Panc1 (cell line): Measurements from ENCODE around the gene TNRC6B. TPM values are rescaled to one million over a fixed set of nuclear protein-coding genes. Genes with fewer than 3 reads are reported as not detected.

Experiments used
- ATAC-seq: fragments of 200-7000 bp; cut with Tn5 transposase; 2 replicates; pipeline ENCODE4 v1.9.1; 2020; ENCODE audit warnings: mild to moderate bottlenecking, moderate library complexity
- BruUV-seq: library from RNA; stranded (reverse); fragments of 400-500 nt; replicated peaks from 2 replicates; lab custom pipeline; 2021; lab: Mats Ljungman, UMichigan
- CTCF ChIA-PET: fragments of 300-600 bp; sonication (Branson Sonifier 250); formaldehyde crosslinking; loops from one replicate; lab custom pipeline; 2022; ENCODE audit warnings: antibody characterized with exemption; lab: Charles Lee
- POLR2A ChIA-PET: fragments of 300-600 bp; sonication (Branson Sonifier 250); formaldehyde crosslinking; loops from one replicate; lab custom pipeline; 2022; ENCODE audit warnings: antibody characterized with exemption; lab: Charles Lee
- DNase-seq: peaks from one replicate; pipeline ENCODE4 v3.0.0-alpha.2; 2010; ENCODE audit warnings: low read depth, low spot score
- H3K27ac ChIP-seq: 2 replicates; pipeline ENCODE4 v1.5.1; 2011; ENCODE audit warnings: mild to moderate bottlenecking, low read length, inconsistent platforms
- H3K27me3 ChIP-seq: fragments of 200-500 bp; sonication (Bioruptor generic); 2 replicates; pipeline ENCODE4 v1.6.0; 2014; ENCODE audit warnings: low read length, inconsistent platforms; ENCODE audit not compliant: control insufficient read depth, insufficient read depth
- H3K36me3 ChIP-seq: fragments of 200-500 bp; sonication (Bioruptor generic); 2 replicates; pipeline ENCODE4 v1.5.1; 2014; ENCODE audit warnings: inconsistent platforms, mild to moderate bottlenecking, low read length, moderate library complexity; ENCODE audit not compliant: control insufficient read depth, insufficient read depth
- H3K4me1 ChIP-seq: 2 replicates; pipeline ENCODE4 v1.5.1; 2011; ENCODE audit warnings: inconsistent platforms, mild to moderate bottlenecking, low read length, moderate library complexity; ENCODE audit not compliant: control insufficient read depth, insufficient read depth
- H3K4me3 ChIP-seq, 2 experiments: 2 replicates each; pipeline ENCODE4 v1.5.1; 2011 to 2012; ENCODE audit warnings: low read depth in 2 of 2, low read length in 2 of 2, mild to moderate bottlenecking in 2 of 2, inconsistent platforms in 1 of 2, moderate library complexity in 1 of 2
- H3K9me3 ChIP-seq: fragments of 200-500 bp; sonication (Bioruptor generic); 2 replicates; pipeline ENCODE4 v1.5.1; 2014; ENCODE audit warnings: low read depth, mild to moderate bottlenecking, inconsistent platforms, low read length, moderate library complexity; ENCODE audit not compliant: control insufficient read depth, insufficient read depth
- POLR2AphosphoS5 ChIP-seq: IDR thresholded peaks from 2 replicates; pipeline ENCODE4 v1.6.1; 2012; ENCODE audit warnings: mild to moderate bottlenecking, low read depth, low read length, moderate library complexity
- SIN3A ChIP-seq: IDR thresholded peaks from 2 replicates; pipeline ENCODE4 v1.6.1; 2012; ENCODE audit warnings: low read depth, mild to moderate bottlenecking, low read length, moderate library complexity, borderline replicate concordance; ENCODE audit not compliant: insufficient read depth
- TCF7L2 ChIP-seq: IDR thresholded peaks from 2 replicates; pipeline ENCODE4 v1.6.1; 2011; ENCODE audit warnings: mild to moderate bottlenecking, low read depth, low read length, inconsistent platforms
- in situ Hi-C: cut with HindIII; loops from 2 replicates; pipeline ENCODE4 v1.10.0; 2016; ENCODE audit warnings: low sequenced_read_pairs, low pct_unique_long_range_greater_than_20kb
- intact Hi-C: fragments of 100-400 bp; cut with micrococcal nuclease; formaldehyde crosslinking; loops from one replicate; pipeline ENCODE4 v1.10.0; 2022; ENCODE audit not compliant: unreplicated experiment
- total RNA-seq: library from RNA; stranded (reverse); gene quantifications from one replicate; pipeline ENCODE4 v1.2.1, GENCODE V29; 2021; ENCODE audit not compliant: unreplicated experiment
- TF ChIP-seq, protein P1 (sequence below), 2 experiments: IDR thresholded peaks; 2 replicates each; pipeline ENCODE4 v1.6.1; 2011 to 2012; ENCODE audit warnings: low read depth in 2 of 2, control low read depth in 1 of 2, low read length in 1 of 2, mild to moderate bottlenecking in 1 of 2, moderate library complexity in 1 of 2; ENCODE audit not compliant: insufficient read depth in 1 of 2
- TF ChIP-seq, protein P2 (sequence below): fragments of 450-650 bp; IDR thresholded peaks from 2 replicates; pipeline ENCODE4 v1.5.1; 2017; ENCODE audit warnings: mild to moderate bottlenecking

TNRC6B gene
- total RNA-seq, 1 experiment from 2014 or later = 30.7 TPM

DNA sequence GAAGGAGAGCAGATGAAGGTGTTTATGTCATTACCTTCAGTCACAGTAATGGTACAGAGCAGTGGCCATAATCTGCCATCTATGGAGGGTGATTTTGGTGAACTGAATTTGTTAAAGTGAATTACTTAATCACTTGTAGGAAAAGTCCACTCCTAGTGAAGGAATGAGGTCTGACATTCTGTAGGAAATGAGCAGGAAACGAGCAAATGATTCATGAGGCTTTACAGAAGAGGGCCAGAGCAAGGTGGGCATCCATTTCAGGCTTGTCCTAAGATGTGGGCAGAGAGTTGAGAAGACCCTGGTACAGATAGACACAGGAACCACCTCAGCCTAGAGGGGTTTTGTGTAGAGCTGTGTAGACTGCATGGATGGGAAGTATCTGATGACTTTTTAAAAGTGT, 186.7 kb downstream of the TNRC6B start:
- H3K36me3 ChIP-seq = peaks cover 30% of the 10 kb centered on the region
- CTCF ChIA-PET = no interaction called here

DNA sequence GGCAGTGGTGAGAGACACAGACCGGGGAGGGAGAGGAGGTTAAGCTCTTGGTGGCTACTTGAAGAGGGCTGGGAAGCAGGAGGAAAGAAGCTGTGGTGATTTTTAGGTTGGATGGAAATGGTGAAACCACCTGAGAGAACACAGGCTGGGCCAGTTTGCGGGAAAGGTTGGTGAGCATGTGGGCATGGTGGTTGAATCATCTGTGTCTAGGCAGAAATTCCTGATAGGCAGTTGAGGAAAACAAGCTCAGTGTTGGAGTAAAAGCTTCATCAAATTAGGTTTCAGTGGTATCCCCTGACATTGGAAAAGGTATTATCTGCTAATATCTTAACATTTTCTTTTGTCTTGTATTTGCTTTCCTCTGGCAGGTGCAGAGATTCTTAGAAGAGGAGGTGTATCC, 188.3 kb downstream of the TNRC6B start:
- H3K27ac ChIP-seq = no peak overlapping the region
- no peak overlapping the region for H3K4me3 ChIP-seq
- no peaks in the 10 kb centered on the region for H3K4me1 ChIP-seq
- no peaks in the 10 kb centered on the region for H3K9me3 ChIP-seq
- no peaks in the 10 kb centered on the region for H3K27me3 ChIP-seq
- in situ Hi-C loops (no loop called here), intact Hi-C loops (no loop called here)
- DNase-seq (no peak), ATAC-seq (no peak)
- TF ChIP-seq POLR2AphosphoS5 = no peak
- peaks cover 27% of the 10 kb centered on the region for H3K36me3 ChIP-seq
- ChIA-PET POLR2A (no interaction called here), CTCF (no interaction called here)
- no TSS peak for BruUV-seq

More for the DNA sequence above, 186.7 kb downstream of the TNRC6B start:
- H3K4me1 ChIP-seq = no peaks in the 10 kb centered on the region
- H3K9me3 ChIP-seq = no peaks in the 10 kb centered on the region
- POLR2A ChIA-PET = no interaction called here
- BruUV-seq = no TSS peak
- no peaks in the 10 kb centered on the region for H3K27me3 ChIP-seq
- DNase-seq (no peak), ATAC-seq (no peak)
- TF ChIP-seq TCF7L2 (no peak), POLR2AphosphoS5 (no peak), SIN3A (no peak)
- TF ChIP-seq, protein P1, sequence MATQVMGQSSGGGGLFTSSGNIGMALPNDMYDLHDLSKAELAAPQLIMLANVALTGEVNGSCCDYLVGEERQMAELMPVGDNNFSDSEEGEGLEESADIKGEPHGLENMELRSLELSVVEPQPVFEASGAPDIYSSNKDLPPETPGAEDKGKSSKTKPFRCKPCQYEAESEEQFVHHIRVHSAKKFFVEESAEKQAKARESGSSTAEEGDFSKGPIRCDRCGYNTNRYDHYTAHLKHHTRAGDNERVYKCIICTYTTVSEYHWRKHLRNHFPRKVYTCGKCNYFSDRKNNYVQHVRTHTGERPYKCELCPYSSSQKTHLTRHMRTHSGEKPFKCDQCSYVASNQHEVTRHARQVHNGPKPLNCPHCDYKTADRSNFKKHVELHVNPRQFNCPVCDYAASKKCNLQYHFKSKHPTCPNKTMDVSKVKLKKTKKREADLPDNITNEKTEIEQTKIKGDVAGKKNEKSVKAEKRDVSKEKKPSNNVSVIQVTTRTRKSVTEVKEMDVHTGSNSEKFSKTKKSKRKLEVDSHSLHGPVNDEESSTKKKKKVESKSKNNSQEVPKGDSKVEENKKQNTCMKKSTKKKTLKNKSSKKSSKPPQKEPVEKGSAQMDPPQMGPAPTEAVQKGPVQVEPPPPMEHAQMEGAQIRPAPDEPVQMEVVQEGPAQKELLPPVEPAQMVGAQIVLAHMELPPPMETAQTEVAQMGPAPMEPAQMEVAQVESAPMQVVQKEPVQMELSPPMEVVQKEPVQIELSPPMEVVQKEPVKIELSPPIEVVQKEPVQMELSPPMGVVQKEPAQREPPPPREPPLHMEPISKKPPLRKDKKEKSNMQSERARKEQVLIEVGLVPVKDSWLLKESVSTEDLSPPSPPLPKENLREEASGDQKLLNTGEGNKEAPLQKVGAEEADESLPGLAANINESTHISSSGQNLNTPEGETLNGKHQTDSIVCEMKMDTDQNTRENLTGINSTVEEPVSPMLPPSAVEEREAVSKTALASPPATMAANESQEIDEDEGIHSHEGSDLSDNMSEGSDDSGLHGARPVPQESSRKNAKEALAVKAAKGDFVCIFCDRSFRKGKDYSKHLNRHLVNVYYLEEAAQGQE (IDR thresholded peaks at IDR 0.05; ENCODE audit: insufficient read depth in 1 of 2, low read depth in 2 of 2, low read length in 1 of 2) = no peak
- TF ChIP-seq, protein P2, sequence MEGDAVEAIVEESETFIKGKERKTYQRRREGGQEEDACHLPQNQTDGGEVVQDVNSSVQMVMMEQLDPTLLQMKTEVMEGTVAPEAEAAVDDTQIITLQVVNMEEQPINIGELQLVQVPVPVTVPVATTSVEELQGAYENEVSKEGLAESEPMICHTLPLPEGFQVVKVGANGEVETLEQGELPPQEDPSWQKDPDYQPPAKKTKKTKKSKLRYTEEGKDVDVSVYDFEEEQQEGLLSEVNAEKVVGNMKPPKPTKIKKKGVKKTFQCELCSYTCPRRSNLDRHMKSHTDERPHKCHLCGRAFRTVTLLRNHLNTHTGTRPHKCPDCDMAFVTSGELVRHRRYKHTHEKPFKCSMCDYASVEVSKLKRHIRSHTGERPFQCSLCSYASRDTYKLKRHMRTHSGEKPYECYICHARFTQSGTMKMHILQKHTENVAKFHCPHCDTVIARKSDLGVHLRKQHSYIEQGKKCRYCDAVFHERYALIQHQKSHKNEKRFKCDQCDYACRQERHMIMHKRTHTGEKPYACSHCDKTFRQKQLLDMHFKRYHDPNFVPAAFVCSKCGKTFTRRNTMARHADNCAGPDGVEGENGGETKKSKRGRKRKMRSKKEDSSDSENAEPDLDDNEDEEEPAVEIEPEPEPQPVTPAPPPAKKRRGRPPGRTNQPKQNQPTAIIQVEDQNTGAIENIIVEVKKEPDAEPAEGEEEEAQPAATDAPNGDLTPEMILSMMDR = no peak
- no peak overlapping the region for H3K4me3 ChIP-seq
- intact Hi-C loops = no loop called here
- H3K27ac ChIP-seq = no peak overlapping the region
- in situ Hi-C loops = no loop called here

DNA sequence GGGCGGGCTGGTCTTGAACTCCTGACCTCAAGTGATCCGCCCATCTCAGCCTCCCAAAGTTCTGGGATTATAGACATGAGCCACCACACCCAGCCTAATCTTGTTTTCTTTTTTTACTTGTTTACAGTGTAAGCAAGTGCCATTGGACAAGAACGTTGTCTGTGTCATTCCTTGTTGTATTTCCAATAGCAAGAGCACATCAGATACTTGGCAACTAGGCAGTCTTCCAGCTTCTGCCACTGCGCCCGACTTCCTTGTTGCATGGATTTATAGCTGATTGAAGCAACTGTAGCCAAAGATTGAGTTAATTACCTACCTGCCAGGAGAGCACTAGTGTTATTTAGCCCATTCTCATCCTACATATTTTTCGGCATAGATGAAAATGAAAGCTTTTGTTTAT, 189.6 kb downstream of the TNRC6B start:
- in situ Hi-C loops = no loop called here

More for the DNA sequence above, 189.6 kb downstream of the TNRC6B start:
- TF ChIP-seq TCF7L2 = no peak
- TF ChIP-seq, protein P1 (IDR thresholded peaks at IDR 0.05; ENCODE audit: insufficient read depth in 1 of 2, low read depth in 2 of 2, low read length in 1 of 2) = no peak
- Histone ChIP-seq H3K4me3 (no peak overlapping the region), H3K27ac (no peak overlapping the region), H3K9me3 (no peaks in the 10 kb centered on the region), H3K27me3 (no peaks in the 10 kb centered on the region), H3K4me1 (no peaks in the 10 kb centered on the region; the same call in 1 of the 2 replicates), H3K36me3 (peaks cover 20% of the 10 kb centered on the region)
- DNase-seq = no peak
- ChIA-PET POLR2A (no interaction called here), CTCF (no interaction called here)
- BruUV-seq = no TSS peak
- intact Hi-C loops = no loop called here
- ATAC-seq = no peak
